BLaER1 treated with 17β-estradiol and CSF1 and Interleukin-3, amounts not matched to agents 10 nM and 100 nM (cell line): Measurements from ENCODE around the gene DCAF11.

Experiments
- H3K27ac ChIP-seq, 11 experiments: shearing (Covaris generic); formaldehyde crosslinking; 2 replicates each; pipeline ENCODE4 v1.8.1; 2022
- H3K27me3 ChIP-seq, 11 experiments: shearing (Covaris generic); formaldehyde crosslinking; 2 replicates each; pipeline ENCODE4 v1.8.1; 2022
- H3K36me3 ChIP-seq, 11 experiments: shearing (Covaris generic); formaldehyde crosslinking; 2 replicates each; pipeline ENCODE4 v1.8.1; 2022
- H3K4me1 ChIP-seq, 10 experiments: shearing (Covaris generic); formaldehyde crosslinking; 2 replicates each; pipeline ENCODE4 v1.8.1; 2022
- H3K4me2 ChIP-seq, 11 experiments: shearing (Covaris generic); formaldehyde crosslinking; 2 replicates each; pipeline ENCODE4 v1.8.1; 2022
- H3K4me3 ChIP-seq, 10 experiments: shearing (Covaris generic); formaldehyde crosslinking; 2 replicates each; pipeline ENCODE4 v1.8.1; 2022
- H3K9ac ChIP-seq, 11 experiments: shearing (Covaris generic); formaldehyde crosslinking; 2 replicates each; pipeline ENCODE4 v1.8.1; 2022
- H3K9me3 ChIP-seq, 11 experiments: shearing (Covaris generic); formaldehyde crosslinking; replicated peaks in 1 of 11; 2 replicates each; pipeline ENCODE4 v1.8.1; 2022
- H4K20me1 ChIP-seq, 11 experiments: shearing (Covaris generic); formaldehyde crosslinking; 2 replicates each; pipeline ENCODE4 v1.8.1; 2022
- Cebpa-rat ChIP-seq, 11 experiments: shearing (Covaris generic); IDR thresholded peaks; 2 replicates each; pipeline ENCODE4 v1.8.1; 2022

DCAF11 gene

DNA sequence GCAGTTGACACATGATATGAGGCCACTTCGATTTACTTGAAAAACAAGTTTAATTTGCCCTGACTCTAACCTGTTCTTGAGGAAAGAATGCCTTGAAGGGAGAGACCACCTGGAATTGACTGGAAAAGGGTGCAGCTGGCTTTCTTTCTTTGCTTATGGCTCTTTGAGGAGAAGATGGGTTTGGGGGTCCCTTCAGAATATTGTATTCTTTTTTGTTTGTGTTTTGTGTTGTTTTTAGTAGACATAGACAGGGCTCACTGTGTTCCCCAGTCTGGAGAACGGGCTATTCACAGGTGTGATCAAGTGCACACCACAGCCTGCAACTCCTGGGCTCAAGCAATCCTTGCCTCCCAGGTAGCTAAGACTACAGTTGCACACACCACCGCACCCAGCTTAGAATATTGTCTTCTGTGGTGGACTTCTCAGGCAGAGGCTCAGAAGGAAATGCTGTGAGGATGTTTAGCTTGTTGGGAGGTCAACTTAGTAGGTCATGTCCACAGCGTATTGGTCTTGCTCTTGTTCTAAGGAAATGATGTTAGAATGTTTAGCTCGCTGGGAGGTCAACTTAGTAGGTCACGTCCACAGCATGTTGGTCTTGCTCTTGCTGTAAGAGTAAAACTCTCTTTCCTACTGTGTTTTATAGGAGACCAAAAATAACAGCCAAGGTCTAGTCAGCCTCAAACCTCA lies 1.7 kb downstream of the DCAF11 start:
- Histone ChIP-seq H3K9ac (peak overlapping the region; percentile 85 to 97 (median 90); a peak in 20 of 22 replicates), H3K27me3 (no peaks in the 10 kb centered on the region)

DNA sequence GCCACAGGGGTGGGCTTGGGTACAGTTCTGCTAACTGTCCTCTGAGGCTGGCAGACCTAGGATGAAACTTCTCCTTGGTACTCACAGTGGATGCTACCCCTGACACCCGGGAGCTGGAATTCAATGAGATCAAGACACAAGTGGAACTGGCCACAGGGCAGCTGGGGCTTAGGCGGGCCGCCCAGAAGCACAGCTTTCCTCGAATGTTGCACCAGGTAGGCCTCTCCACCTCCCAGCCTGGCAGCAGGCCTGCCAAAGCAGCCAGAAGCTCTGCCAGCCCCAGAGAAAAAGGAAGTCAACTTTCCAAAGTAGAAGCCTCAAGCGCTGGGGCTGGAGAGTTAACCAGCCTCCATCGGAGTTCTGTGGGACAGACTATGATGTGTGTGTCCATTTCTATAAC lies 2.6 kb downstream of the DCAF11 start:
- H4K20me1 ChIP-seq = peaks cover 0 to 8% (median 0%) of the 10 kb centered on the region in 11 experiments; a peak in 3 of 22 replicates
- no peak overlapping the region for H3K4me3 ChIP-seq
- no peak for TF ChIP-seq Cebpa-rat (IDR thresholded peaks at IDR 0.05)

More for the DNA sequence above, 1.7 kb downstream of the DCAF11 start:
- TF ChIP-seq Cebpa-rat (IDR thresholded peaks at IDR 0.05) = no peak
- Histone ChIP-seq H3K4me3 (peak overlapping the region; percentile 71 to 88 (median 76)), H3K4me2 (peak overlapping the region; percentile 96 to 100 (median 97)), H3K9me3 (no peaks in the 10 kb centered on the region), H4K20me1 (peaks cover 0 to 8% (median 0%) of the 10 kb centered on the region in 11 experiments; a peak in 3 of 22 replicates), H3K4me1 (peaks cover 14 to 28% (median 24%) of the 10 kb centered on the region in 10 experiments), H3K27ac (peak overlapping the region in 1 of 11 experiments; percentile 95; a peak in 1 of 22 replicates), H3K36me3 (peaks cover 44 to 53% (median 47%) of the 10 kb centered on the region in 11 experiments)

DNA sequence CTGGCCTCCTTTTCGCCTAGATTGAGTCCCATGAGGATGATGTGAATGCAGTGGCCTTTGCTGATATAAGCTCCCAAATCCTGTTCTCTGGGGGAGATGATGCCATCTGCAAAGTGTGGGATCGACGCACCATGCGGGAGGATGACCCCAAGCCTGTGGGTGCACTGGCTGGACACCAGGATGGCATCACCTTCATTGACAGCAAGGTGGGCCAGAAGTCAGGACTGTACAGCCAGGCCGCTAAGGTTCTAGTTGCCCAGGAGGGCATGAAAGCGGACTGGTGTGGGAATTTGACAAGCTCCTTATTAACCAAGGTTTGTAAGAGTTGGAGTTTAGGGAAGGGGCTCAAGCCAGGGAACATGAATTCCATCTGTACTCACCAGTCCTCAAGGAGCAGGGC lies 5.1 kb downstream of the DCAF11 start:
- Histone ChIP-seq H3K4me2 (no peak overlapping the region), H3K9ac (no peak overlapping the region), H3K9me3 (no peaks in the 10 kb centered on the region), H4K20me1 (peaks cover 0 to 8% (median 0%) of the 10 kb centered on the region in 11 experiments; a peak in 3 of 22 replicates), H3K4me1 (peaks cover 14 to 22% (median 20%) of the 10 kb centered on the region in 10 experiments), H3K27ac (no peak overlapping the region), H3K36me3 (peaks cover 76 to 86% (median 81%) of the 10 kb centered on the region in 11 experiments), H3K4me3 (no peak overlapping the region), H3K27me3 (no peaks in the 10 kb centered on the region)
- no peak for TF ChIP-seq Cebpa-rat (IDR thresholded peaks at IDR 0.05)

More for the DNA sequence above, 2.6 kb downstream of the DCAF11 start:
- Histone ChIP-seq H3K9me3 (no peaks in the 10 kb centered on the region), H3K27me3 (no peaks in the 10 kb centered on the region), H3K4me2 (peak overlapping the region in 7 of 11 experiments; percentile 6 to 99 (median 97); a peak in 7 of 22 replicates), H3K9ac (peak overlapping the region in 3 of 11 experiments; percentile 20 to 96 (median 85); a peak in 2 of 22 replicates), H3K36me3 (peaks cover 54 to 61% (median 56%) of the 10 kb centered on the region in 11 experiments), H3K27ac (no peak overlapping the region), H3K4me1 (peaks cover 14 to 27% (median 24%) of the 10 kb centered on the region in 10 experiments)

DNA sequence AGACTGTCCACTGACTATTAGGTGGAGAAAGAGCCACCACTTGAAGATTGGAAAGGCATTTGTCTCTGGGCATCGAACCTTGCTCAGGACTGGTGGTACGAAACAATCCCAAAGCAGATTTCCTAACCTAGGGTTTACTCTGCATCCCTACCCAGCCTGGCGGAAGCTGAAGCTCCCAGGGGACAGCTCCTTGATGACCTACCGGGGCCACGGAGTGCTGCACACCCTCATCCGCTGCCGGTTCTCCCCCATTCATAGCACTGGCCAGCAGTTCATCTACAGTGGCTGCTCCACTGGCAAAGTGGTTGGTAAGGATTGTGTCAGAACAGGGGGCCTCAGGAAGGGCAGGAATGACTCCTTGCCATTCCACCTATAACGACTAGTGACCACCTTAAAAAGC lies 6.6 kb downstream of the DCAF11 start:
- Histone ChIP-seq H3K9ac (no peak overlapping the region; a peak in 1 of 22 replicates), H3K4me3 (no peak overlapping the region), H3K4me1 (peaks cover 10 to 19% (median 16%) of the 10 kb centered on the region in 10 experiments), H4K20me1 (peaks cover 0 to 6% (median 0%) of the 10 kb centered on the region in 11 experiments; a peak in 3 of 22 replicates), H3K4me2 (no peak overlapping the region), H3K27ac (no peak overlapping the region), H3K36me3 (peaks cover 76 to 89% (median 83%) of the 10 kb centered on the region in 11 experiments), H3K9me3 (no peaks in the 10 kb centered on the region), H3K27me3 (no peaks in the 10 kb centered on the region)
- no peak for TF ChIP-seq Cebpa-rat (IDR thresholded peaks at IDR 0.05)

DNA sequence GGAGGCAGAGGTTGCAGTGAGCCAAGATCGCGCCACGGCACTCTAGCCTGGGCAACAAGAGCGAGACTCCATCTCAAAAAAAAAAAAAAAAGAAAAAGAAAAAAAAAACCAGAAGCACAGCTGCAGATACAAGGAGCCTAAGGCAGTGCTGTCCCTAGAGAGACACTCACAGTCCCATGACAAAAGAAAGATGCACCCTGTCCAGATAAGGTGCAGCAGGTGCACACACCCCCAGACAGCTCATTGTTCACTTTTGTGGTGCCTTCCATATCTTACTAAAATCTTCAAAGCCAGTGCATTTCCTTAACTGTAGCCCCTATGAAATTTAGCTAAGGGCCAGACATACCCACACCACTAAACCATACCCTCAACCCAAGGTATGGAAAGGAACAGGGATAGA lies 7.8 kb downstream of the DCAF11 start:
- Histone ChIP-seq H3K9me3 (no peaks in the 10 kb centered on the region), H4K20me1 (no peaks in the 10 kb centered on the region; a peak in 1 of 22 replicates), H3K9ac (no peak overlapping the region), H3K4me1 (peaks cover 2 to 19% (median 13%) of the 10 kb centered on the region in 10 experiments; a peak in 17 of 20 replicates), H3K27ac (no peak overlapping the region), H3K4me3 (no peak overlapping the region), H3K4me2 (no peak overlapping the region), H3K36me3 (peaks cover 65 to 78% (median 75%) of the 10 kb centered on the region in 11 experiments), H3K27me3 (no peaks in the 10 kb centered on the region)
- no peak for TF ChIP-seq Cebpa-rat (IDR thresholded peaks at IDR 0.05)

DNA sequence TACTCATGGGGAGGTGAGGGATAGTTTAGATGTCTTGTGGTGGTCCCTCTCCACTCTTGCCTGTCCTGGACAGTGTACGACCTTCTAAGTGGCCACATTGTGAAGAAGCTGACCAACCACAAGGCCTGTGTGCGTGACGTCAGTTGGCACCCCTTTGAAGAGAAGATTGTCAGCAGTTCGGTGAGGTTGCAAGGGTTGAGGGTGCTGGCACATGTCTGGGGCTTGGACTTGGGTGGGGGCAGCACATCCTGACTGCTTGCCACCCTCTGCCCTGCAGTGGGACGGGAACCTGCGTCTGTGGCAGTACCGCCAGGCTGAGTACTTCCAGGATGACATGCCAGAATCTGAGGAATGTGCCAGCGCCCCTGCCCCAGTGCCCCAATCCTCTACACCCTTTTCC lies 8.3 kb downstream of the DCAF11 start:
- H3K9ac ChIP-seq = no peak overlapping the region

DNA sequence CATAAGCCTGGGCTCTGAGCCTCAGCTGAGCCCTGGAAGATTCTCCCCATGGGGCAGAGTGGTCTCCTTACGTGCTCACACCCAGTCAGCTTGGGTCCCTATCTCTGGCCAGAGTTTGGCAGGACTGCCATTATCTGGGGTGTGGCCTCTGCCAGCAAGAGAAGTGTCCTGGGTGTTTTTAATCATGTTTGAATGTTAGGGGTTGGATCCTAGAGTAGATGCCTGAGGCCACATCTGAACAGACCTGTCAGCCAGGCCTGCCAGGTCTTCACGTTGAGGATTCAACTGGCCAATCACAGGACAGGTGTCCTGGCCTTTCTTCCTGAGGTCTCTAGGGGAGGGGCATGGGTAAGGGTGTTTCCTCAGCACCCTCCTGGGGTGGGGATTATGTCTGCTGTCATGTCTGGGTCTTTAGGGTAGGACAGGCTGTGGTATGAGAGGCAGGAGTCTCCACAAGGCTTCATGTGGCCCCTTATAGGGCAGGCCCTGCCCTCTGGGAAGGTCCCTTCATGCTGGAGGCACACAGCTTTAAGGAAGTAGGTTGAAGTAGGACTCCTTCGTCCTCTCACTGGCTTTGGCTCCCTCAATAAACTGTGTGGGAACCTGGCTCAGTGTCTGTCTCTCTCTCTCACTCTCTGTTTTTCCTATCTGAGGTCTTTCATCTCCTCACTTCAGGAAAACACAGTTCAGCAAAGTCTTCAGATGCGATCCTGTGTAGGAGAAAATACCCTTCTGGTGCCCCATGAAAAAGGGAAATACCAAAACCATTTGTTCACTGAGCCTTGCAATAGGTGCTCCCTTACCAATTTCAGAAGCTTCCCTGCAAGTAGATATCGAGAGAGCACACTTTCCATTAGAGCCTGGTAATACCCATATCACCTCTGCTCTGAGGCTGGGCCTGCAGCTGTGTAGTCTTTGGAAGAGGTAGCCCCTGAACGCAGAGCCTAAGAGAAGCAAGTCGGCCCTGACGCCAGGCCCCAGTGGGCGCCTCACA lies 9.1 kb downstream of the DCAF11 start:
- Histone ChIP-seq H3K4me1 (peaks cover 0 to 31% (median 22%) of the 10 kb centered on the region in 10 experiments; a peak in 14 of 20 replicates), H3K27me3 (no peaks in the 10 kb centered on the region), H3K4me2 (no peak overlapping the region), H3K36me3 (peaks cover 52 to 65% (median 62%) of the 10 kb centered on the region in 11 experiments), H3K27ac (no peak overlapping the region), H3K9ac (no peak overlapping the region; a peak in 1 of 22 replicates), H3K4me3 (no peak overlapping the region), H4K20me1 (no peaks in the 10 kb centered on the region), H3K9me3 (no peaks in the 10 kb centered on the region)
- no peak for TF ChIP-seq Cebpa-rat (IDR thresholded peaks at IDR 0.05)

More for the DNA sequence above, 8.3 kb downstream of the DCAF11 start:
- Histone ChIP-seq H3K27ac (no peak overlapping the region), H4K20me1 (no peaks in the 10 kb centered on the region), H3K36me3 (peaks cover 60 to 73% (median 70%) of the 10 kb centered on the region in 11 experiments), H3K27me3 (no peaks in the 10 kb centered on the region), H3K9me3 (no peaks in the 10 kb centered on the region), H3K4me3 (no peak overlapping the region), H3K4me1 (peaks cover 0 to 24% (median 18%) of the 10 kb centered on the region in 10 experiments; a peak in 14 of 20 replicates), H3K4me2 (no peak overlapping the region)
- no peak for TF ChIP-seq Cebpa-rat (IDR thresholded peaks at IDR 0.05)

DNA sequence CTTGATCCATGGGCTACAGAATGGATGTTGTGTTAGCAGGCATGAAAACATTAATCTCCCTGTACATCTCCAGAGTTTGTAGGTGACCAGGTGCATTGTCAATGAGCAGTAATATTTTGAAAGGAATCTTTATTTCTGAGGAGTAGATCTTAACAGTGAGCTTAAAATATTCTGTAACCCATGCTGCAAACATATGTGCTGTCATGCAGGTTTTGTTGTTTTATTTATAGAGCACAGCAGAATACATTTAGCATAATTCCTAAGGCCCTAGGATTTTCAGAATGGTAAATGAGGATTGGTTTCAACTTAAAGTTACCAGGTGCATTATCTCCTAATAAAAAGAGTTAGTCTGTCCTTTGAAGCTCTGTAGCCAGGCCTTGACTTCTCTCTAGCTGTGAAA lies 12.4 kb downstream of the DCAF11 start:
- peak overlapping the region in 6 of 11 experiments; percentile 16 to 62 (median 52); a peak in 10 of 22 replicates for H3K4me2 ChIP-seq
- H3K9me3 ChIP-seq = no peaks in the 10 kb centered on the region
- no peaks in the 10 kb centered on the region; a peak in 1 of 22 replicates for H4K20me1 ChIP-seq
- no peak for TF ChIP-seq Cebpa-rat (IDR thresholded peaks at IDR 0.05)
- H3K4me1 ChIP-seq = peaks cover 8 to 40% (median 29%) of the 10 kb centered on the region in 10 experiments; a peak in 18 of 20 replicates
- H3K36me3 ChIP-seq = peaks cover 20 to 32% (median 30%) of the 10 kb centered on the region in 11 experiments
- no peak overlapping the region for H3K27ac ChIP-seq
- H3K27me3 ChIP-seq = no peaks in the 10 kb centered on the region
- no peak overlapping the region for H3K4me3 ChIP-seq
- no peak overlapping the region for H3K9ac ChIP-seq
